Parathyroid adenoma (tissue), 2 donors: Measurements from ENCODE around the gene PEX6.

Source experiments
- H2AFZ ChIP-seq: fragments of 300-600 bp; sonication (generic); one replicate; pipeline ENCODE4 v1.7.0; 2017; ENCODE audit warnings: antibody characterized with exemption, mild to moderate bottlenecking
- H3K27ac ChIP-seq: fragments of 300-600 bp; sonication (generic); one replicate; pipeline ENCODE4 v1.7.0; 2017
- H3K27me3 ChIP-seq: fragments of 300-600 bp; sonication (generic); one replicate; pipeline ENCODE4 v1.7.0; 2017; ENCODE audit warnings: low read length; ENCODE audit not compliant: control insufficient read depth, insufficient read depth
- H3K36me3 ChIP-seq: fragments of 300-600 bp; sonication (generic); one replicate; pipeline ENCODE4 v1.7.0; 2017; ENCODE audit warnings: low read length; ENCODE audit not compliant: control insufficient read depth, insufficient read depth
- H3K4me1 ChIP-seq: fragments of 300-600 bp; sonication (generic); one replicate; pipeline ENCODE4 v1.7.0; 2017; ENCODE audit warnings: control low read depth
- H3K4me2 ChIP-seq: fragments of 300-600 bp; sonication (generic); one replicate; pipeline ENCODE4 v1.7.0; 2017; ENCODE audit warnings: low read length
- H3K4me3 ChIP-seq: fragments of 300-600 bp; sonication (generic); one replicate; pipeline ENCODE4 v1.7.0; 2017; ENCODE audit warnings: low read depth, low read length
- H3K79me2 ChIP-seq: fragments of 300-600 bp; sonication (generic); one replicate; pipeline ENCODE4 v1.7.0; 2017; ENCODE audit warnings: control low read depth
- H3K9ac ChIP-seq: fragments of 300-600 bp; sonication (generic); one replicate; pipeline ENCODE4 v1.7.0; 2017; ENCODE audit warnings: mild to moderate bottlenecking
- H3K9me3 ChIP-seq: fragments of 300-600 bp; sonication (generic); one replicate; pipeline ENCODE4 v1.7.0; 2017; ENCODE audit warnings: low read length; ENCODE audit not compliant: control insufficient read depth
- TF ChIP-seq, protein P1 (sequence below): fragments of 300-600 bp; sonication (generic); IDR thresholded peaks from one replicate; pipeline ENCODE4 v1.7.0; 2017; ENCODE audit warnings: antibody characterized with exemption, mild to moderate bottlenecking
- donor health status: primary hyperparathyroidism.

Gene PEX6

DNA sequence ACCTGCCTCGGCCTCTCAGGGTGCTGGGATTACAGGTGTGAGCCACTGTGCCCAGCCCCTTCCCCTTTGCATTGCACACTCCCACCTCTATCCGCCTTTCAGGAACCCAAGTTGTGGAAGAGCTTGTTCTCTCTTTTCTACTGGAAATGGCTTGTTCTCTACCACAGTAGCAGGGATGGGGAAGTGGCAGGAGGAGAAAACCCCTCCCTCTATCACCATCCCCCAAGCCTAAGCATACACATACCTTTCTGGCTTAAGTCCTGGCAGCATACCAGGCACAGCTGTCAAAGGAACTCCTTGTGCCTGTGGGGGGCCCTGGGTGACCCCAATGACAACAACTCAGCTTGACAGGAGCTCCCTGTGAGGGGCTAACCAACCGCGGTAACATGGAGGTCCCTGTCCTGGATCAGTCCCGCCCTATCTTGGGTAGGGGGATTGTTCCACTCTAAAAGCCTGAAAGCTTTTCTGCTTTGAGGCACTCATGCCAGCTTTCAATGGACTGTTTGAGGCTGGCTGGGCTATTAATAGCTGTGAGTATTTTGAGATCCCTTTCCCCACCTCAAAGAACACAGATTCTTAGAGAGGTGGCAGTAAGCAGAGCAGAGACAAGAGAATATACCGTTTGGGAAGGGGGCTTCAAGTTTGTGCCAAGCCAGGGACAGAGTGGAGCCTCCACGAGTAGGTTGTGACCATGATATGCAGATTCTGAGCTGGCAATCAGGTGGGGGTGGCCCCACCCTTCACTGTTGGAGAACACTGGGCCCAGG lies 37.4 kb upstream of the PEX6 start:
- no peak overlapping the region for H3K27ac ChIP-seq
- H3K79me2 ChIP-seq = peaks cover 34% of the 10 kb centered on the region
- TF ChIP-seq, protein P1, sequence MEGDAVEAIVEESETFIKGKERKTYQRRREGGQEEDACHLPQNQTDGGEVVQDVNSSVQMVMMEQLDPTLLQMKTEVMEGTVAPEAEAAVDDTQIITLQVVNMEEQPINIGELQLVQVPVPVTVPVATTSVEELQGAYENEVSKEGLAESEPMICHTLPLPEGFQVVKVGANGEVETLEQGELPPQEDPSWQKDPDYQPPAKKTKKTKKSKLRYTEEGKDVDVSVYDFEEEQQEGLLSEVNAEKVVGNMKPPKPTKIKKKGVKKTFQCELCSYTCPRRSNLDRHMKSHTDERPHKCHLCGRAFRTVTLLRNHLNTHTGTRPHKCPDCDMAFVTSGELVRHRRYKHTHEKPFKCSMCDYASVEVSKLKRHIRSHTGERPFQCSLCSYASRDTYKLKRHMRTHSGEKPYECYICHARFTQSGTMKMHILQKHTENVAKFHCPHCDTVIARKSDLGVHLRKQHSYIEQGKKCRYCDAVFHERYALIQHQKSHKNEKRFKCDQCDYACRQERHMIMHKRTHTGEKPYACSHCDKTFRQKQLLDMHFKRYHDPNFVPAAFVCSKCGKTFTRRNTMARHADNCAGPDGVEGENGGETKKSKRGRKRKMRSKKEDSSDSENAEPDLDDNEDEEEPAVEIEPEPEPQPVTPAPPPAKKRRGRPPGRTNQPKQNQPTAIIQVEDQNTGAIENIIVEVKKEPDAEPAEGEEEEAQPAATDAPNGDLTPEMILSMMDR = no peak
- peaks cover 23% of the 10 kb centered on the region for H3K4me1 ChIP-seq
- H3K9ac ChIP-seq = no peak overlapping the region
- no peak overlapping the region for H2AFZ ChIP-seq
- no peaks in the 10 kb centered on the region for H3K36me3 ChIP-seq
- H3K4me2 ChIP-seq = peak overlapping the region; percentile 9
- no peak overlapping the region for H3K4me3 ChIP-seq
- no peaks in the 10 kb centered on the region for H3K27me3 ChIP-seq
- H3K9me3 ChIP-seq = no peaks in the 10 kb centered on the region

DNA sequence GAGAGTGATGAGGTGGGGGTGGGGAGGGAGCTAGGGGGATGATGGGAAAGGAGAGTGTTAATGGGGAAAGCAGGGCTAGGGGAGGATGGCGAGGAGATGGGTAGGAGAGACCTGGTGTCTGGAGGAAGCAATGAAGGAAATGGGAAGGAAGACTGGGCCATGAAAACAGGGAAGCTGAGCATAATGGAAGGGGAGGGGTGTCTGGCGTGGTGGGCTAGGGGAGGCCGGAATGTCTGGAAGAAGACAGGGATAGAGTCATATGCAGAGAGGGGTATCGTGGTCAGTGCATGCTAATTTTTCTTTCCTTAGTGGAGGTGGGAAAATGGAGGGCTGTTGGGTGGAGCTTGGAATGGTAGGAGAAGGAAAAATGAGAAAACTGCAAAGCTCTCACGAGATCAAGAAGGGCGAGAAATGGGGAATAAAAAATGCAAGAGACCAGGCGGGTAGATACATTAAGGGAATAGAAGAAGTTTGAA lies 35.5 kb upstream of the PEX6 start:
- peak overlapping the region; percentile 61 for H2AFZ ChIP-seq
- H3K9me3 ChIP-seq = no peaks in the 10 kb centered on the region
- TF ChIP-seq, protein P1 = no peak
- peak overlapping the region; percentile 79 for H3K4me3 ChIP-seq
- H3K4me1 ChIP-seq = peaks cover 18% of the 10 kb centered on the region
- H3K79me2 ChIP-seq = peaks cover 34% of the 10 kb centered on the region
- H3K27me3 ChIP-seq = no peaks in the 10 kb centered on the region
- H3K4me2 ChIP-seq = peak overlapping the region; percentile 77
- H3K9ac ChIP-seq = no peak overlapping the region
- no peaks in the 10 kb centered on the region for H3K36me3 ChIP-seq
- peak overlapping the region; percentile 70 for H3K27ac ChIP-seq

DNA sequence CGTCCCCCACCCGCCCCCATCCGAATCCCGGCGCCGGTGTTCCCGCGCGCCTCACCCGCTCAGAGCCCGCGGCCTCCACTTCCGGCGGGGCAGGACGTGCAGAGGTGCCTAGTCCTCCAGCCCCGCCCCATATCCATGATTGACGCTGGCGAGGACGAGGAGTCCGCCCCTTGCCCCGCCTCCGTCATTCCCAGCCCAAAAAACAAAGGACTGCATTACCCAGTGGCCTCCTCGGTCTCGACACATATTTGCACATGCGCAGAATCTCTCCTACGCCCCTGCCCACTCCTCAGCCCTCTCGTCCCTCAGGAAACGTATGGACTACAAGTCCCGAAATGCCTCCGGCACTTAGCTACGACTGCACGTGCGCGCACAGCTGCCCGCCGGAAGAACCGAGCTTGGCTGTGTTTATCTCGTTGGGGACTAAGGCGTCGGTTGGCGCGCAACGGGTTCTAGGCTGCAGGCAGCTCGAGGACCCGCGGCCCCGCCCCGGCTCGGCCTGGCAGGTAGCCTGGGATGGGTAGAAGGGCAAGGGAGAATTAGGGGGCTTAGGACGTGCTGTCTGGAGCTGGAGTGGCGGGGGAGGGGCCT lies 35.0 kb upstream of the PEX6 start, which contains the start of the genes KLHDC3 and MEA1:
Gene KLHDC3 (plus strand): TSS at position 407 of the 591 bp plus-strand sequence. CDS start 2,944 bp downstream, outside the sequence.
Gene MEA1 (minus strand): TSS at position 104 of the 591 bp plus-strand sequence. CDS start 133 bp downstream, outside the sequence.
- Histone ChIP-seq H3K27me3 (no peaks in the 10 kb centered on the region), H3K27ac (peak within 1 kb of the TSS; percentile 72), H3K4me1 (peaks cover 18% of the 10 kb centered on the region), H3K9me3 (no peaks in the 10 kb centered on the region), H3K4me3 (peak within 1 kb of the TSS; percentile 79), H3K9ac (peak within 1 kb of the TSS; percentile 54), H3K36me3 (no peaks in the 10 kb centered on the region), H2AFZ (peak within 1 kb of the TSS; percentile 97), H3K4me2 (peak within 1 kb of the TSS; percentile 81), H3K79me2 (peaks cover 34% of the 10 kb centered on the region)
- TF ChIP-seq, protein P1 = no peak

DNA sequence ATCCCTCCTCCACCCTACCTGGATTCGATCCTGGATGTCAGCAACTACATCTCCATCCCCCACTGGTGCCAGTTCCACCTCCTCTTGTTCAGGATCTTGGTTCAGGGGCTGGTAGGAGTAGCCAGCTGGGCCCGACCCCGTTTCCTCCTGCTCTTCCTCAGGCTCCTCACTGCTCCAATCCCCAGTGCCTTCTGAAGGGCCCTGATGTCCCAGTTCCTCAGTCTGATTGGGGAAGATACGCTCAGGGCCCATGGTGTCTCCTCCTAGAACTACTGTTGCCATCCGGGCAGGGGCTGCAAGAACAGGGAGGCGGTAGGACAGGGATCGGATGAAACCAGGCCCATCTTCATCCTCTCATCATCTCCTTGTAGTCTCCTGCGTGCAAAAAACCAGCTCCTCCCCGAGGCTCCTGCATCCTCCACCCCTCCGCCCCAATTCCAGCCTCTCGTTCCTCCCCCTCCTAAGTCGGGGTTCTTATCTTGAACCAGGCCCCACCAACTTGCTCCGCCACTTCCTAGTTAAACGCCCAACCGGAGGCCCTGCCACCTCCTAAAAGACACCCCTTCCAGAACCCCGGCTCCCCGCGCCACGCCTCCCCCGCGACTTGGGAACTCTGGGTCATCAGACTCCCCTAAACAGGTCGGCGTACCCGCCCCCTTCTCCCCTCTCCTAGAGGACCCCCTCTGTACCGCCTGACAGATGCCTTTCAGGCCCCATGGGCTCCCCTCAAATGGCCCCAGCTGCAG lies 34.3 kb upstream of the PEX6 start:
- Histone ChIP-seq H3K36me3 (no peaks in the 10 kb centered on the region), H3K4me3 (peak overlapping the region; percentile 79), H3K4me2 (peak overlapping the region; percentile 81), H2AFZ (peak overlapping the region; percentile 97), H3K79me2 (peaks cover 34% of the 10 kb centered on the region), H3K9me3 (no peaks in the 10 kb centered on the region), H3K27ac (peak overlapping the region; percentile 72), H3K4me1 (peaks cover 18% of the 10 kb centered on the region), H3K27me3 (no peaks in the 10 kb centered on the region), H3K9ac (peak overlapping the region; percentile 54)
- TF ChIP-seq, protein P1 = no peak
